Adipocyte (in vitro differentiated cells): Measurements from ENCODE around the gene ITGB5.
A peak's percentile ranks its signal among the peaks of the same experiment; 100 is the strongest.
"Not testable (repeated sequence)": the region's sequence is repeated elsewhere in the genome, so short reads cannot be mapped to it uniquely, and the experiment has no call there.

Source experiments
- DNase-seq: peaks from one replicate; pipeline ENCODE4 v3.0.0-alpha.2; 2015; ENCODE audit warnings: low read depth
- H3K27me3 ChIP-seq: replicated peaks from 2 replicates; pipeline ENCODE4 v1.7.0; 2013; ENCODE audit warnings: mild to moderate bottlenecking, low read length, moderate library complexity; ENCODE audit not compliant: control insufficient read depth, insufficient read depth
- H3K36me3 ChIP-seq: 2 replicates; pipeline ENCODE4 v1.7.0; 2013; ENCODE audit warnings: low read length, mild to moderate bottlenecking, moderate library complexity; ENCODE audit not compliant: control insufficient read depth, insufficient read depth, severe bottlenecking
- H3K4me1 ChIP-seq: 2 replicates; pipeline ENCODE4 v1.7.0; 2013; ENCODE audit warnings: mild to moderate bottlenecking, low read length, moderate library complexity; ENCODE audit not compliant: control insufficient read depth, insufficient read depth
- H3K4me3 ChIP-seq: 2 replicates; pipeline ENCODE4 v1.7.0; 2013; ENCODE audit warnings: mild to moderate bottlenecking, low read length, moderate library complexity
- H3K9ac ChIP-seq: 2 replicates; pipeline ENCODE4 v1.7.0; 2013; ENCODE audit warnings: mild to moderate bottlenecking, low read length, moderate library complexity
- H3K9me3 ChIP-seq: 2 replicates; pipeline ENCODE4 v1.7.0; 2013; ENCODE audit warnings: mild to moderate bottlenecking, low read length, moderate library complexity; ENCODE audit not compliant: control insufficient read depth

The ITGB5 gene

DNA sequence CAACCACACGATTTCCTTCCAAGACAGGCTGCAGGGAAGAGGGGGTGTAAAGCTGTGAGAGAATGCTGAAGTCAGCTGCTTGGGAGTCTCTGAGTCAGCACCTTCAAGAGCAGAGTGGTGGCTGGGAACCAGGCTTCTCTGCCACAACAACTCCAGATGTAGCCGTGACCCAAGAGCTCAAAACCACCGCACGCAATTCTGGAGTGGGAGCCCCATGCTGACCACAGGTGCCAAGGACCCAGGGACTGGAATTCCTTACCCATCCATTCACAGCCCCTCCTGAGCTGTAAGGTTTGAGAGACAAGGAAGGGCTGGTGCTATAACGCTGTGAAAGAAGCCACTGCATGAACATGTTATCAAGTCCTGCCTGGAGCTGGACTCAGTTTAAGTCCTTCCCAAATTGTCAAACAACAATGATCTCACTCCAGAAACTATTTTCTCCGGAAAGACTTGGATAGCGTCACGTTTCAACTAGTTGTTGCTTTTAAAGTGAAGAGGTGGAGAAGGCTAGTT, 95.5 kb downstream of the ITGB5 start:
- Histone ChIP-seq H3K4me3 (peak overlapping the region; percentile 47), H3K36me3 (peaks cover 28% of the 10 kb centered on the region), H3K9ac (peak overlapping the region; percentile 69), H3K4me1 (peaks cover 46% of the 10 kb centered on the region), H3K9me3 (no peaks in the 10 kb centered on the region), H3K27me3 (no peaks in the 10 kb centered on the region)
- DNase-seq: peak; percentile 95

- Histone ChIP-seq H3K4me1 (peaks cover 51% of the 10 kb centered on the region), H3K27me3 (no peaks in the 10 kb centered on the region), H3K4me3 (peak overlapping the region; percentile 47), H3K9ac (peak overlapping the region; percentile 69), H3K36me3 (peaks cover 23% of the 10 kb centered on the region), H3K9me3 (no peaks in the 10 kb centered on the region)
- DNase-seq: peak; percentile 78
Observed at GRCh38 chr3:124791142-124791541, 96.0 kb downstream of the ITGB5 start.

DNA sequence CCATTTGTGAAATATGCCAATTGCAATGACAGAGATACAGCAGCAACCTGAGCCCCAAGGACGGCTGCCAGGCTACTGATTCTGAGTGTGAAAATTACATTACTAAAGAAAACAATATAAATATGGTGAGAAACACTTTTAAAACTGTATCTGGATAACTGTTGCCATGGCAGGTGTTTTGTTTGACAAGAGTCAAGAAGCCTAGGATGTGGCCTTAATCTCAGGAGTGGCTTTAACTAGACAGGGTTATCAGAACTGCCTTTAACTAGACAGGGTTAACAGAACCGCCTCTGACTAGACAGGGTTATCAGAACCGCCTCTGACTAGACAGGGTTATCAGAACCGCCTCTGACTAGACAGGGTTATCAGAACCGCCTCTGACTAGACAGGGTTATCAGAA, 98.1 kb downstream of the ITGB5 start:
- Histone ChIP-seq H3K4me1 (peaks cover 52% of the 10 kb centered on the region), H3K36me3 (peaks cover 19% of the 10 kb centered on the region)
- H3K4me3 ChIP-seq, DNase-seq, H3K9ac ChIP-seq, H3K9me3 ChIP-seq, H3K27me3 ChIP-seq: not testable (repeated sequence)

DNA sequence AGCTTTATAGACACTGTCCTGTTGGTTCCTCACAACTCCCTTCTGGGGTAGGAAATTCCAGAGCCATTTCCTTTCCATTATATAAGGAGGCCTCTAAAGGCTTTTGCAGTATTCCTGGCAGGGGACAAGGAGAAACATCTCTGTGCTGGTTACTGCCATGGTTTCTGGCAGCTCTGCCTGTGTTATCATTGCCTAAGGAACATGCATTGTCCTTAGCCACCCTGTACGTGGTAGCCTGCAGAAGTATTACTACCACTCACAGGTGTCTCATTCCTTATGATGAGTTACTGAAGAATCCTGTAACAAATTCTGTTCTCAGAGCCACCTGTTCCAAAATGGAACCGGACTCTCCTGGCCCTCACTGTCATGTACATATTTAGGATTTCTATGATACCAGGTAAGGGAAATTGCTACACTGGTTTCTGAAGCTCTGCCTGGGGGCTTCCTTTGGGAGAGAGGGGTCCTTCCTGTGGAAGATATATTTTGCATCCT, 98.9 kb downstream of the ITGB5 start:
- no peak for DNase-seq
- Histone ChIP-seq H3K9me3 (no peaks in the 10 kb centered on the region), H3K27me3 (no peaks in the 10 kb centered on the region), H3K4me3 (no peak overlapping the region), H3K36me3 (peaks cover 12% of the 10 kb centered on the region), H3K4me1 (peaks cover 45% of the 10 kb centered on the region), H3K9ac (no peak overlapping the region)

DNA sequence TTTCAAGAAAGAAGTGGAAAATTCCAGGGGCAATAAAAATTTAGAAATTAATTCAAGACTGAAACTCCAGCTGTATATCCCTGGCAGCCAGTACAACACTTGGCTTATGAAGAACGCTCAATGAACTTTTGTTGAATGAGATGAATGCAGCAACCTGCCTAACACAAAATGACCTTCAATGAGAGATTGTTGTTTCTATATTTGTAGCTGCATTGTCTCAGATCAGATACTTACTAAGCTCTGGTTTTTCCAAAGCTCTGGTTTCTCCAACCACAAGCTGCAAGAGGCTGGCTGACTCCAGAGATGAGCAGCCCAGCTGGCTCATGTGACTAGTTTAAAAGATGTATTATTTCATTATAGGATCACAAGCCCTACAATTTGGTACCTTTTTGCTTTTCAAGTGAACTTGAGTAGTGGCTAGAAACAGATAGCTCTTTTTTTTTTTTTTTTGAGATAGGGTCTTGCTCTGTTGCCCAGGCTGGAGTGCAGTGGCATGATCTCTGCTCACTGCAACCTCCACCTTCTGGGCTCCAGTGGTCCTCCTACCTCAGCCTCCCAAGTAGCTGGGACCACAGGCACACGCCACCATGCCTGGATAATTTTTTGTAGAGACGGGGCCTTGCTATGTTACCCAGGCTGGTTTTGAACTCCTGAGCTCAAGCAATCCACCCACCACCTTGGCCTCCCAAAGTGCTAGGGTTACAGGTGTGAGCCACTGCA, 99.5 kb downstream of the ITGB5 start:
- Histone ChIP-seq H3K36me3 (peaks cover 12% of the 10 kb centered on the region), H3K9ac (peak overlapping the region; percentile 59), H3K9me3 (no peaks in the 10 kb centered on the region), H3K4me1 (peaks cover 39% of the 10 kb centered on the region), H3K4me3 (no peak overlapping the region), H3K27me3 (no peaks in the 10 kb centered on the region)
- DNase-seq: peak; percentile 34

GRCh38 chr3:124786511-124787241, 100.5 kb downstream of the ITGB5 start:
- H3K36me3 ChIP-seq: peaks cover 15% of the 10 kb centered on the region
- no peak overlapping the region for H3K4me3 ChIP-seq
- peaks cover 36% of the 10 kb centered on the region for H3K4me1 ChIP-seq
- no peaks in the 10 kb centered on the region for H3K27me3 ChIP-seq
- no peaks in the 10 kb centered on the region for H3K9me3 ChIP-seq
- peak; percentile 71 for DNase-seq
- peak overlapping the region; percentile 59 for H3K9ac ChIP-seq

DNA sequence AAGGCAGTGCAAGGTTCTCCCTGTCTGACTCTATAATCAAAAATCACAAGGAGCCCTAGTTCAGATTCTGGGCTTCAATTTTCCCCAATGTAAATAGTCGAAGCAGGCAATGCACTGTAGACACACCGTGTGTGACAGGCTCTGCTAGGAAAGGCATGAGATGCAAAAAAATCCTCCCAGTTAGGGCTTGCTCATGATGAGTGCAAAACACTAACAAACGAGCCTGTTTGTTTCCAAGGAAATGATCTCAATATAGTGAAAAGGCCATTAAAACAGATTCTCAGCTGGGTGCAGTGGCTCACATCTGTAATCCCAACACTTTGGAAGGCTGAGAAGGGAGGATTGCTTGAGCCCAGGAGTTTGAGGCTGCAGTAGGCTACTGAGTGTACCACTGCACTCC, 101.2 kb downstream of the ITGB5 start:
- Histone ChIP-seq H3K9ac (peak overlapping the region; percentile 59), H3K27me3 (no peaks in the 10 kb centered on the region), H3K36me3 (peaks cover 15% of the 10 kb centered on the region), H3K4me1 (peaks cover 36% of the 10 kb centered on the region), H3K9me3 (no peaks in the 10 kb centered on the region), H3K4me3 (no peak overlapping the region)
- DNase-seq: no peak

GRCh38 chr3:124784686-124785382, 102.3 kb downstream of the ITGB5 start:
- no peak overlapping the region for H3K9ac ChIP-seq
- H3K27me3 ChIP-seq: no peaks in the 10 kb centered on the region
- no peak overlapping the region for H3K4me3 ChIP-seq
- no peaks in the 10 kb centered on the region for H3K9me3 ChIP-seq
- no peak for DNase-seq
- peaks cover 15% of the 10 kb centered on the region for H3K36me3 ChIP-seq
- H3K4me1 ChIP-seq: peaks cover 40% of the 10 kb centered on the region

DNA sequence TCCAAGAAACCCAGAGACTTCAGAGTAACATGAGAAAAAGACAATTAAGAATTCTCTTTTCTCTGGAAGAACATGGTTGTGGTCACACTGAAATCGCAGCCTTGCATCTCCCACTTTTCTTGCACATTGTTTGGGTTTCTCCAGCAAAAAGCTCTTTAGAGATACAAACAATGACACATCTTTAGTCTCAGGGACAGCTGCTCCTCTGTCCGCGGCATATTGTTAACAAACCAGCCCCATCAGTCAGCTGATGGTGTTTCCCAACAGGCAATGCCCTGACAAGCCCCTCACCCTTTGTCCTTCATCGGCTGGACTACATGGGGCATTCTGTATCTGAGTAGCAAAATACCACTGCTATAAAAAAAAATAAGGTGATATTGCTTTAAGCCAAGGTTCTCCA, 103.5 kb downstream of the ITGB5 start:
- Histone ChIP-seq H3K36me3 (peaks cover 15% of the 10 kb centered on the region), H3K9me3 (no peaks in the 10 kb centered on the region), H3K4me1 (peaks cover 47% of the 10 kb centered on the region), H3K9ac (no peak overlapping the region), H3K27me3 (no peaks in the 10 kb centered on the region), H3K4me3 (no peak overlapping the region)
- DNase-seq: no peak

DNA sequence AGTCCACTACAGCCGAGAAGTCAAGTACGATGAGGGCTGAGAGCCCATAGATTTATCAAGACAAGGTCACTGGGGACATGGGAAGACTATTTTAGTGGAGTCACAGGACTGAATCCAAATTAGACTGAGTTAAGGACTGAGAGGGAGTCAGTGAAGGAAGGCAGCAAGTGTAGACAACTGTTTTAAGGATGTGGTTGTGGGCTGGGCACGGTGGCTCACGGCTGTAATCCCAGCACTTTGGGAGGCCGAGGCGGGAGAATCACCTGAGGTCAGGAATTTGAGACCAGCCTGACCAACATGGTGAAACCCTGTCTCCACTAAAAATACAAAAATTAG, 104.8 kb downstream of the ITGB5 start:
- peaks cover 44% of the 10 kb centered on the region for H3K4me1 ChIP-seq
- H3K9ac ChIP-seq, DNase-seq, H3K27me3 ChIP-seq, H3K9me3 ChIP-seq, H3K4me3 ChIP-seq: not testable (repeated sequence)
- peaks cover 22% of the 10 kb centered on the region for H3K36me3 ChIP-seq
